GOT3 (cell line): ENCODE measurements around the gene C1orf141.
"Not testable (repeated sequence)": the region's sequence is repeated elsewhere in the genome, so short reads cannot be mapped to it uniquely, and the experiment has no call there.

Source experiments
- DNase-seq: peaks from one replicate; lab custom pipeline; 2025; ENCODE audit warnings: mixed read lengths; lab: John Stamatoyannopoulos, UW

Gene C1orf141

DNA sequence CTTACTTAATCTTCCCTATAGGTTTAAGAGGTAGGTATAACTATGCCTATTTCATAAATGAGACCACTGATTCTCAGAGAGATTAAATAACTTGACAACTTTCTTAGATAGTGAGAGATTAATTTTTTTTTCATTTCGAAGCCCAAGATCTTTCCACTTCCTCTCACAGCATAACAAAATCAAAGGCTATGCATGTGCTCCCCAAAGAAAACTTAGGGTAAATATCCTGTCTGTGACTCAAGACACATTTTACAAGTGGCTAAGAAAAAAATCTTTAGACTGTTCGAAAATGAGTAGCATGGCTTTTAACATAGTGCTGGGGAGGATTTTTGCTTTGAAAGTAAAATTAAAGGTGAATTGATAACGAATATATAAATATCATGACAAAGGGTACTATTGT, 8.2 kb upstream of the C1orf141 start:
- DNase-seq, result no peak

- DNase-seq, result not testable (repeated sequence)
Measured at GRCh38 chr1:67141832-67142231, 7.1 kb upstream of the C1orf141 start.

DNA sequence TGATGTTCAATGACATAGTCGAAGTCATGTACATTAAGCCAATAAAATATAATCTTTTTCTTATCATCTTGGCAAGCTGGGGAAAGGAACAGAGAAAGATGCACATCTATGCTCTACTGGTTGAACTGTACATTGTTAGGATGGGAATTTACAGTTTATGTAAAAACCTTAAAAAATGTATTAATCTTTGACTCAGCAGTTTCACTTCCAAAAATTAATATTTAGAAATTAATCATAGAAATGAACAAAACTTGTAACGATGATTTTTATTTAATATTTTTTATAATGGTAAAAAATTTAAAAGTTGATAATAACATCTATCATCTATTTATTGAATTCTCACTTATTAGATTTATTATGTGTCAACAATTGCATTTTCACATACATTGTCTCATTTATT, 5.7 kb upstream of the C1orf141 start:
- DNase-seq, result no peak

- no peak for DNase-seq
Measured at GRCh38 chr1:67138813-67139499, 4.2 kb upstream of the C1orf141 start.

GRCh38 chr1:67137307-67137753, 2.6 kb upstream of the C1orf141 start:
- no peak for DNase-seq

GRCh38 chr1:67135354-67135753, 584 bp upstream of the C1orf141 start:
- no peak for DNase-seq

DNA sequence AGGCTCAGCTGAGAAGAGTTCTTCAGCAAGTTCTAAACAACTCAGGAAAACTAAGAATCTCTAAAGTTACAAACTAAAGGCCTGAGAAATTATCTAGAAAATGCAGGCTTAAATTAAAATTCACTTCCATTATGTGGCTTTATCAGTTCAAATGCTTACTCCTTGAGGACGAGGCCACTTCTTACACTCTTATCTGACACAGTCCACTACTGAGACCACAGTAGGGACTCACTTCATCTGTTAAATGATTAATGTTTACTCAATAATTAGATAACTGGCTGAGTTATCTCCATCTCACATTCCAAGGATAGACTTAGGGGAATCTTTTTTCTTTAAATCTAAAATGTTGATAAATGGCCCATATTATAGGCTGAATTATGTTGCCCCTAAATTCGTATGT, 1.6 kb downstream of the C1orf141 start:
- no peak for DNase-seq

- DNase-seq, result no peak
Measured at GRCh38 chr1:67130673-67131072, 4.1 kb downstream of the C1orf141 start.

- DNase-seq, result no peak
Measured at GRCh38 chr1:67126974-67127373, 7.8 kb downstream of the C1orf141 start.

DNA sequence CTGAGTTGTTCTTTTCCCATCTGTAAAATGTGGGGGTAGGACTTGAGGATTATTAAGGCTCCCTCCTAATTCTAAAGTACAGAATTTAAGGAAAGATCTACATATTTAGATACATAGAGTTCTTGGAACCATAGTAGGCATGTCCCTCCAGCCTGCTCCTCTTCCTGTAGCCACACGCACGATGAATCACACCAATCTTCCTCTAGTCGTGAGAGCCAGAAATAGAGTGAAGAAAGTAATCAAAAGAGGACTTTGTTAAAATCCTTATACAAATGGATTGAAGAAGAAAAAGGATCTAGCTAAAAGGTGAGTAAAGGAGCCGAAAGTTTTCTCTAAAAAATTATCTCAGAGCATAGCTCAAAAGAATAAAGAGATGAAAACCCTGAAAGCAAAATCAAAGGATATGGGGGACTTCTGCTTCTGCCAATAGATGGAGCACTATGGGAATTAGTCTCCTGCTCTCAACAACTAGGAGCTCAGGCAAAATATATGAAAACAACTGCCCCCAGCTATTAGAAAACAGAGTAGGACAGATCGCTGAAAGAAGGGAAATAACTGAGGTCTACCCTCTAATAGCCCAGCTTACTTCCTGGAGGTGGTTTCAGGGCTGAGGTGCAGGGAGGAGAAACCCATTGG, 8.5 kb downstream of the C1orf141 start:
- DNase-seq, result no peak

DNA sequence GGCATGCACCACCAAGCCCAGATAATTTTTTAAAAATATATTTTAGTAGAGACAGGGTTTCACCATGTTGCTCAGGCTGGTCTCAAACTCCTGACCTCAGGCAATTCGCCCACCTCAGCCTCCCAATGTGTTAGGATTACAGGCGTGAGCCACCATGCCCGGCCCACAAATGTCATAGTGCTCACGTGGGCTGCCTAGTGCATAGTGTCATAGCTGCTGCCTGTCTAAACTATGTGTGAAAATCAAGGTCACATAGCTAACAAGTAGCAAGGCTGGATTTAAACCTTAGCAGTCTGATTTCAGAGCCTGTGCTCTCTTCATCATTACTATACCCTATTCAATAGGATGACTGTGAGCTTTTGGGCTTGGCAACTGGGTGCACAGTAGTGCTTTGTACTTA, 10.3 kb downstream of the C1orf141 start:
- no peak for DNase-seq

DNA sequence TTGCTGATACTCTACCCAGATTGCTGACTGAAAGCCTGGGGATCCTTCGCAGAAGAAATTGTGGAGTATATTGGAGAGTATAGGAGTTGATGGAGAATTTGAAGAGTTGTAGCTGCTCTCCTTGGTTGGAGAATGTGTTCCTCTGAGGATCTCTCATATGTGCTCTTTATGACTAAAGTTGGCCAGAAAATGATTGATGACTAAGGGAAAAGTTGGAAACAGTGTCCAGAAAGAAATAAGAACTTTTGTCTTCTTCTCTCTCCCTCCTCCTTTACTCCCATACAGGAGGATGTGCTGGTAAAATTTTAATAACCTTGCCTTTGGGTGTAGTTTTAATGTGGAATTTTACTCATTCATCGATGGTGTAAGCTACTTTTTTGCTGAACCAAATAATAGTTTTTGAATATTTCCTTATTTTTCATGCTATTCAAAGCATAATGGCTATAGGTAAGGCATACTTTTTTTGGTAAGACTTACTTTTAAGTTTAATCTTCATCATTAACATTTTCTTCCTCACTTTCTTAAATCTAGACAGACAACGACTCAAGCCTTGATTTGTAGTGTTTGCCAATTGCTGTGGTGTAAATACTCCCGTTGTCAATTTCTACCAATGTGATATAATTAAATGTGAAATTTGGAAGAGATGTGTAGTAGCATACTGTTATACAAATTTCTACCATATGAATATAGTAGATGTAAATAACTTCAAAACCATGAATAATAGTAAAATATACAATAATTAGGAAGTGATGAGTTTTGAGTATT, 13.7 kb downstream of the C1orf141 start:
- no peak for DNase-seq

DNA sequence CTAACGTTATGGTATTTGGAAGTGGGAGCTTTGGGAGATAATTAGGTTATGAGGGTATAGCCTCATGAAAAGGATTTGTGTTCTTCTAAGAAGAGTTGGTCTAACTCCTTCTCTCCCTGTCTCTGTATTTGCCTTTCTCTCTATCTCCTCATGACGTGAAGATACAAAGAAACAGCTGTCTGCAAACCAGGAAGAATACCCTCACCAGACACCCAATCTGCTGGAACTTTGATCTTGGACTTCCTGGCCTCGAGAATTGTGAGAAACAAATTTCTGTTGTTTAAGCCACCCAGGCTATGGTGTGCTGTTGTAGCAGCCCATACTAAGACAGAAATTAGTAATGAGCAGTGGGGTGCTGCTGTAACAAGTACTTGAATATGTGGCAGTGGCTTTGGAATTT, 16.1 kb downstream of the C1orf141 start:
- no peak for DNase-seq

- DNase-seq, result no peak
Measured at GRCh38 chr1:67118191-67118590, 16.6 kb downstream of the C1orf141 start.

- DNase-seq, result no peak
Measured at GRCh38 chr1:67114162-67114561, 20.6 kb downstream of the C1orf141 start.

DNA sequence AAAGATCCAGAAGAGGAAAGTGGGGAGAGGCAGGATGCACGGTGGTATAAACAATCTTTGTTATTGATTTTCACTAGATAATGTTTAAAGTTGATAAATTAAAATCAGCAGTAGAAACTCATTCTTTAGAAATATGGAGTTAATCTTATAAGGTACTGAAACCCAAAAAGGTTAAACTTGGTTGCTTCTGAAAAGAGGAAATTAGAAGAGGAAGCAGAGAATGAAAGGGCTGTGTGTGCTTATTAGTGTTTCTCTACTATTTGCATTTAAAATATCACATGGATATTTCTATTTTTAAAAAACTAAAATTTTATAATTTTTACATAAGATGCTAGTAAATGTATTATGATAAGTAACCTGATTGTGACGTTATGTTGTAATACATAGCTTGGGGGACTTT, 24.4 kb downstream of the C1orf141 start:
- DNase-seq, result no peak

DNA sequence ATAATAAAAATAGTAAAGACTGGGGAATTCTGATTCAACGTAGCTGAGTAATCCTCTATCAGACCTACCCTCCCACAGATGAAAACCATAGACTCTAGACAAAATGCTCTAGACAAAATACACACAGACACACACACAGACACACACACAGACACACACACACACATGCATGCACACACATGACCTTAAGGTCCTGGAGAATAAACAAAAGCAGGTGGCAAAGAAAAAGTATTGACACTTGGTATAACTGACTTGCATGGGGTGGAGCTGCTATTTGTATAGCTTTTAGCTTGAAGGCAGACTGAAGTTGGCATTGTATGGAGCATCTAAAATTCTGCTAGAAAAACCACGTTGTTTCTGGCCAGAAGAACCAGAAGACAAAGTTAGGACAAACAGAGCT, 29.3 kb downstream of the C1orf141 start:
- DNase-seq, result no peak

- DNase-seq, result no peak
Measured at GRCh38 chr1:67103548-67103947, 31.2 kb downstream of the C1orf141 start.

DNA sequence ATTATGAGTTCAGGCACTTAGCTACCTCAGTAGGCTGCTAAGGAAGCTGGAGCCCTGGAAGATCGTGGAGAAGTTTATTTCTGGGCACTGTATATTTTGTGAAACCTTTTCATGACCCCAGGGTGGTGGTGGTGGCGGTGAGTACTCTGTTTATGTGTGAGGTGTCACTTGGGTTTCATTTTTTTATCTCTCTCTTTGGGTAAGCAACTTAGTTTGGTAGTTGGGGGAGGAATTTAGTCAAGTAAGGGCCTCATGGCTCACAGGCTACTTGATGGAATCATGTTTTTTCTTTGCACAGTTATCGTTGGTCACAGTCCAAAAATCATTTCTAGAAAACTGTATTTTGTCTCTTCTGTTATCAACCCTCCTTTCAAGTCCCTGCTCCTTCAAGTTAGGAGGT, 33.9 kb downstream of the C1orf141 start:
- no peak for DNase-seq

- DNase-seq, result no peak
Measured at GRCh38 chr1:67097305-67097704, 37.5 kb downstream of the C1orf141 start.

GRCh38 chr1:67094191-67094590, 40.6 kb downstream of the C1orf141 start:
- DNase-seq, result no peak

- DNase-seq, result no peak
Measured at GRCh38 chr1:67089685-67090208, 45.0 kb downstream of the C1orf141 start.

DNA sequence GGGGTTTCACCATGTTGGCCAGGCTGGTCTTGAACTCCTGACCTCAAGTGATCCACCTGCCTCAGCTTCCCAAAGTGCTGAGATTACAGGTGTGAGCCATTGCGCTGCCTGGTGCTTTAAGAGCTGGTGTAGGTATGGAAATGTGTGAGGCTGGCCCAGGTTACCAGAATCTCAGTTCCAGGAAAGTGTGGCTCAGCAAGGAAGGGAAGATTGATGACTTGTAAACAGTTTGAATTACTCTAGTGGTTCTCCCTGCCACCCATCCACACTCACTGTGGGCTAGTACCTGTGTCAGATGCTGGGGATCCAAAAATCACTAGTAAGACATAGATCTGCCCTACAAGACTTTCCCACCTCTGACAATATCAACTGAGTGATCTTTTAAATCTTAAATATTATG, 46.3 kb downstream of the C1orf141 start:
- no peak for DNase-seq
